Muscle layer of colon (tissue), 2 donors: Measurements from ENCODE around the gene FBXO8.

Experiments
- H3K27ac ChIP-seq: one replicate; pipeline ENCODE4 v1.7.0; 2013; ENCODE audit warnings: low read depth, mild to moderate bottlenecking, low read length, moderate library complexity
- H3K27me3 ChIP-seq, 2 donors: one replicate each; pipeline ENCODE4 v1.7.0; 2013; ENCODE audit warnings: low read length in 2 of 2, mild to moderate bottlenecking in 2 of 2; ENCODE audit not compliant: insufficient read depth in 2 of 2, control insufficient read depth in 1 of 2
- H3K36me3 ChIP-seq: one replicate; pipeline ENCODE4 v1.7.0; 2013; ENCODE audit warnings: mild to moderate bottlenecking, low read length; ENCODE audit not compliant: insufficient read depth
- H3K4me1 ChIP-seq: one replicate; pipeline ENCODE4 v1.7.0; 2013; ENCODE audit warnings: mild to moderate bottlenecking, low read length; ENCODE audit not compliant: insufficient read depth
- H3K4me3 ChIP-seq, 2 donors: one replicate each; pipeline ENCODE4 v1.7.0; 2013; ENCODE audit warnings: low read length in 2 of 2, low read depth in 1 of 2, mild to moderate bottlenecking in 1 of 2, moderate library complexity in 1 of 2
- H3K9ac ChIP-seq: one replicate; pipeline ENCODE4 v1.7.0; 2013; ENCODE audit warnings: low read length
- H3K9me3 ChIP-seq: one replicate; pipeline ENCODE4 v1.7.0; 2013; ENCODE audit warnings: mild to moderate bottlenecking, low read length
- donor health status: abdominal sarcoma.
- donor health status: Adenocarcinoma of cecum.

Gene FBXO8

GRCh38 chr4:174283507-174284471 lies at the start of gene FBXO8, which contains the start of gene CEP44:
Gene FBXO8 (minus strand): TSS chr4:174283667. CDS start chr4:174263092, 20,575 bp downstream.
Gene CEP44 (plus strand): TSS chr4:174283911. CDS start chr4:174299122, 15,211 bp downstream.
- H3K9me3 ChIP-seq = no peaks in the 10 kb centered on the region
- H3K36me3 ChIP-seq = peaks cover 7% of the 10 kb centered on the region
- H3K4me1 ChIP-seq = peaks cover 29% of the 10 kb centered on the region
- peak within 1 kb of the TSS; percentile 86 to 89 for H3K4me3 ChIP-seq
- H3K9ac ChIP-seq = peak within 1 kb of the TSS; percentile 83
- no peaks in the 10 kb centered on the region for H3K27me3 ChIP-seq
- peak within 1 kb of the TSS; percentile 99 for H3K27ac ChIP-seq

- no peak overlapping the region for H3K9ac ChIP-seq
- H3K36me3 ChIP-seq = no peaks in the 10 kb centered on the region
- H3K4me3 ChIP-seq = no peak overlapping the region
- H3K27ac ChIP-seq = no peak overlapping the region
- H3K4me1 ChIP-seq = no peaks in the 10 kb centered on the region
- H3K27me3 ChIP-seq = no peaks in the 10 kb centered on the region
- H3K9me3 ChIP-seq = no peaks in the 10 kb centered on the region
Observed at GRCh38 chr4:174332741-174333493, 49.5 kb upstream of the FBXO8 start.

GRCh38 chr4:174324725-174325124 lies 41.3 kb upstream of the FBXO8 start:
- no peaks in the 10 kb centered on the region for H3K9me3 ChIP-seq
- no peak overlapping the region for H3K27ac ChIP-seq
- H3K4me3 ChIP-seq = no peak overlapping the region
- H3K27me3 ChIP-seq = no peaks in the 10 kb centered on the region
- peaks cover 8% of the 10 kb centered on the region for H3K4me1 ChIP-seq
- no peaks in the 10 kb centered on the region for H3K36me3 ChIP-seq
- no peak overlapping the region for H3K9ac ChIP-seq

GRCh38 chr4:174324236-174324635 lies 40.8 kb upstream of the FBXO8 start:
- Histone ChIP-seq H3K27ac (no peak overlapping the region), H3K27me3 (no peaks in the 10 kb centered on the region), H3K9ac (no peak overlapping the region), H3K9me3 (no peaks in the 10 kb centered on the region), H3K4me1 (peaks cover 8% of the 10 kb centered on the region), H3K36me3 (no peaks in the 10 kb centered on the region), H3K4me3 (no peak overlapping the region)

- H3K9ac ChIP-seq = no peak overlapping the region
- H3K9me3 ChIP-seq = no peaks in the 10 kb centered on the region
- H3K4me1 ChIP-seq = peaks cover 14% of the 10 kb centered on the region
- no peaks in the 10 kb centered on the region for H3K36me3 ChIP-seq
- H3K27me3 ChIP-seq = no peaks in the 10 kb centered on the region
- H3K4me3 ChIP-seq = no peak overlapping the region
- H3K27ac ChIP-seq = no peak overlapping the region
Observed at GRCh38 chr4:174320494-174321199, 37.2 kb upstream of the FBXO8 start.

- no peaks in the 10 kb centered on the region for H3K9me3 ChIP-seq
Observed at GRCh38 chr4:174318829-174319764, 35.6 kb upstream of the FBXO8 start.

GRCh38 chr4:174317531-174317930 lies 34.1 kb upstream of the FBXO8 start:
- Histone ChIP-seq H3K4me1 (peaks cover 14% of the 10 kb centered on the region), H3K9me3 (no peaks in the 10 kb centered on the region), H3K4me3 (no peak overlapping the region), H3K27me3 (no peaks in the 10 kb centered on the region), H3K27ac (no peak overlapping the region), H3K9ac (no peak overlapping the region), H3K36me3 (no peaks in the 10 kb centered on the region)

More at GRCh38 chr4:174318829-174319764, 35.6 kb upstream of the FBXO8 start:
- no peak overlapping the region for H3K9ac ChIP-seq
- H3K36me3 ChIP-seq = no peaks in the 10 kb centered on the region
- H3K4me1 ChIP-seq = peaks cover 14% of the 10 kb centered on the region
- no peak overlapping the region for H3K4me3 ChIP-seq
- H3K27ac ChIP-seq = no peak overlapping the region
- no peaks in the 10 kb centered on the region for H3K27me3 ChIP-seq

- Histone ChIP-seq H3K4me3 (no peak overlapping the region), H3K36me3 (no peaks in the 10 kb centered on the region), H3K9me3 (no peaks in the 10 kb centered on the region), H3K9ac (no peak overlapping the region), H3K27me3 (no peaks in the 10 kb centered on the region), H3K4me1 (peaks cover 14% of the 10 kb centered on the region), H3K27ac (no peak overlapping the region)
Observed at GRCh38 chr4:174316954-174317353, 33.5 kb upstream of the FBXO8 start.

GRCh38 chr4:174316546-174316945 lies 33.1 kb upstream of the FBXO8 start:
- Histone ChIP-seq H3K9me3 (no peaks in the 10 kb centered on the region), H3K36me3 (no peaks in the 10 kb centered on the region), H3K27ac (no peak overlapping the region), H3K27me3 (no peaks in the 10 kb centered on the region), H3K4me1 (peaks cover 14% of the 10 kb centered on the region), H3K4me3 (no peak overlapping the region), H3K9ac (no peak overlapping the region)

- Histone ChIP-seq H3K27me3 (no peaks in the 10 kb centered on the region), H3K36me3 (no peaks in the 10 kb centered on the region), H3K4me1 (peaks cover 6% of the 10 kb centered on the region)
Observed at GRCh38 chr4:174314770-174315169, 31.3 kb upstream of the FBXO8 start.

More at GRCh38 chr4:174314770-174315169, 31.3 kb upstream of the FBXO8 start:
- no peak overlapping the region for H3K27ac ChIP-seq
- H3K9ac ChIP-seq = no peak overlapping the region
- H3K9me3 ChIP-seq = no peaks in the 10 kb centered on the region
- no peak overlapping the region for H3K4me3 ChIP-seq
